Measurements from ENCODE around the gene PRKACA.
A peak's percentile ranks its signal among the peaks of the same experiment; 100 is the strongest.

The PRKACA gene

DNA sequence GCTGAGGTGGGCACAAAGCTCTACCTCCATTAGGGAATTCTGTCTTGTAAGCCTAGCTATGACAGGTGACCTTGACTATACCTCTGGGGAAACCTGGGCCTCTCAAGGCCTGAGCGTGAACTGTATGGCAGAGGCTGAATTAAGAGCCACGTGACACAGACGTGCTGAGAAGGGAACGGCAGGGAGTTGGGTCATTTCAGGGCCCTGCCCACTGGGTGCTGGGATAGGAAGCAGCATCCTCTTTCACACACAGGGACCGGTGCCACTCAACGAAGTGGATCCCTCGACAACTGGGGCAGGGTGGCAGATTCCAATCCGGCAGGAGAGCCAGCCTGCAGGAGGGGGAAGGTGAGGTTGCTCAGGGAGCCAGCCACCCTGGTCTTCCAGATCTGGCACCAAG lies 9.6 kb upstream of the PRKACA start (continued):
- no peak for TF ChIP-seq KLF7 (tag by site-specific recombination; IDR thresholded peaks at IDR 0.05; ENCODE audit: borderline replicate concordance)
- no peak for TF ChIP-seq ZNF335 (tag by site-specific recombination; conservative IDR thresholded peaks at IDR 0.05)
- TF ChIP-seq KLF9 (tag by site-specific recombination; IDR thresholded peaks at IDR 0.05; ENCODE audit: low read depth), result no peak
- no peak for TF ChIP-seq ZSCAN16 (tag by site-specific recombination; IDR thresholded peaks at IDR 0.05)
- TF ChIP-seq, protein P1, sequence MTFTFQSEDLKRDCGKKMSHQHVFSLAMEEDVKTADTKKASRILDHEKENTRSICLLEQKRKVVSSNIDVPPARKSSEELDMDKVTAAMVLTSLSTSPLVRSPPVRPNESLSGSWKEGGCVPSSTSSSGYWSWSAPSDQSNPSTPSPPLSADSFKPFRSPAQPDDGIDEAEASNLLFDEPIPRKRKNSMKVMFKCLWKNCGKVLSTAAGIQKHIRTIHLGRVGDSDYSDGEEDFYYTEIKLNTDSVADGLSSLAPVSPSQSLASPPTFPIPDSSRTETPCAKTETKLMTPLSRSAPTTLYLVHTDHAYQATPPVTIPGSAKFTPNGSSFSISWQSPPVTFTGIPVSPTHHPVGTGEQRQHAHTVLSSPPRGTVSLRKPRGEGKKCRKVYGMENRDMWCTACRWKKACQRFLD (tag by site-specific recombination; IDR thresholded peaks at IDR 0.05), result no peak
- TF ChIP-seq ZNF792 (tag by site-specific recombination; IDR thresholded peaks at IDR 0.05), result no peak
- TF ChIP-seq, protein P2, sequence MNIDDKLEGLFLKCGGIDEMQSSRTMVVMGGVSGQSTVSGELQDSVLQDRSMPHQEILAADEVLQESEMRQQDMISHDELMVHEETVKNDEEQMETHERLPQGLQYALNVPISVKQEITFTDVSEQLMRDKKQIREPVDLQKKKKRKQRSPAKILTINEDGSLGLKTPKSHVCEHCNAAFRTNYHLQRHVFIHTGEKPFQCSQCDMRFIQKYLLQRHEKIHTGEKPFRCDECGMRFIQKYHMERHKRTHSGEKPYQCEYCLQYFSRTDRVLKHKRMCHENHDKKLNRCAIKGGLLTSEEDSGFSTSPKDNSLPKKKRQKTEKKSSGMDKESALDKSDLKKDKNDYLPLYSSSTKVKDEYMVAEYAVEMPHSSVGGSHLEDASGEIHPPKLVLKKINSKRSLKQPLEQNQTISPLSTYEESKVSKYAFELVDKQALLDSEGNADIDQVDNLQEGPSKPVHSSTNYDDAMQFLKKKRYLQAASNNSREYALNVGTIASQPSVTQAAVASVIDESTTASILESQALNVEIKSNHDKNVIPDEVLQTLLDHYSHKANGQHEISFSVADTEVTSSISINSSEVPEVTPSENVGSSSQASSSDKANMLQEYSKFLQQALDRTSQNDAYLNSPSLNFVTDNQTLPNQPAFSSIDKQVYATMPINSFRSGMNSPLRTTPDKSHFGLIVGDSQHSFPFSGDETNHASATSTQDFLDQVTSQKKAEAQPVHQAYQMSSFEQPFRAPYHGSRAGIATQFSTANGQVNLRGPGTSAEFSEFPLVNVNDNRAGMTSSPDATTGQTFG (tag by site-specific recombination; IDR thresholded peaks at IDR 0.05; ENCODE audit: borderline replicate concordance), result no peak
- TF ChIP-seq ZNF785 (tag by site-specific recombination; IDR thresholded peaks at IDR 0.05), result no peak
- TF ChIP-seq ZBTB20 (tag by site-specific recombination; IDR thresholded peaks at IDR 0.05), result no peak

DNA sequence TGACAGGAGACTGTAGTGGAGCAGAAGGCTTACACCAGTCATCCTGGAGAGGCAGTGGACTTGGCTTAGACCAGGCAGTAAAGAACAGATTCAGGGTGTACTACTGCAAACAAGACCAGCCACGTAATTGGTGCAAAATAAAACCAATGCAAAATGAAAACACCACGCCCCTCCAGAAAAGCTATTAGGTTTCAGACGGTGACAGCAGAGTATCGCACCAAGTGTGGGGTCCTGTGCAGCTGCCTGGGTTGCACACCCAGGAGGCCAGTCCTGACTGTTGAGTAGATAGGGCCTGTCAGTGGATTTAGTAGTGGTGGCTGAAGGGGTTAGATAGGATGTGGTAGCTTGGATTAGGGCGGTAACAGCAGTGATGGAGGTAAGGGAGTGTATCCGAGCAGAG lies 5.4 kb upstream of the PRKACA start:
- Histone ChIP-seq H3K9me3 (ENCODE audit: control insufficient read depth, insufficient read depth, low read depth, low read length) (no peaks in the 10 kb centered on the region), H3K36me3 (ENCODE audit: control insufficient read depth in 2 of 2, insufficient read depth in 1 of 2, low read length in 2 of 2) (peaks cover 23 to 60% of the 10 kb centered on the region in 2 experiments), H3K4me1 (ENCODE audit: control insufficient read depth, insufficient read depth, low read length) (peaks cover 3% of the 10 kb centered on the region; the same call in 1 of the 2 replicates), H3K4me3 (ENCODE audit: low read depth, low read length) (no peak overlapping the region), H3K27ac (ENCODE audit: extremely low read depth, low read depth, low read length) (no peak overlapping the region)
- ChIA-PET POLR2A (interaction anchor here (0.5 to 6.6 kb wide), 5 partner anchors 13 to 1420 kb away, joined by 3 to 64 read pairs (median 4); partner anchors contain the start of gene ASF1B), CTCF (no interaction called here)
- 0 out of 2 replicates have a peak, but pooled peaks have one; percentile 12 for TF ChIP-seq GLIS1 (tag by site-specific recombination; IDR thresholded peaks at IDR 0.05)
- TF ChIP-seq KLF1 (tag by site-specific recombination; IDR thresholded peaks at IDR 0.05), result peak; percentile 60
- peak; percentile 65 for TF ChIP-seq ZBTB17 (tag by site-specific recombination; IDR thresholded peaks at IDR 0.05)
- 0 out of 2 replicates have a peak, but pooled peaks have one; percentile 40 for TF ChIP-seq ZNF600 (tag by site-specific recombination; IDR thresholded peaks at IDR 0.05)
- no peak for TF ChIP-seq ZNF132 (tag by site-specific recombination; IDR thresholded peaks at IDR 0.05; ENCODE audit: borderline replicate concordance)
- TF ChIP-seq, protein P3, sequence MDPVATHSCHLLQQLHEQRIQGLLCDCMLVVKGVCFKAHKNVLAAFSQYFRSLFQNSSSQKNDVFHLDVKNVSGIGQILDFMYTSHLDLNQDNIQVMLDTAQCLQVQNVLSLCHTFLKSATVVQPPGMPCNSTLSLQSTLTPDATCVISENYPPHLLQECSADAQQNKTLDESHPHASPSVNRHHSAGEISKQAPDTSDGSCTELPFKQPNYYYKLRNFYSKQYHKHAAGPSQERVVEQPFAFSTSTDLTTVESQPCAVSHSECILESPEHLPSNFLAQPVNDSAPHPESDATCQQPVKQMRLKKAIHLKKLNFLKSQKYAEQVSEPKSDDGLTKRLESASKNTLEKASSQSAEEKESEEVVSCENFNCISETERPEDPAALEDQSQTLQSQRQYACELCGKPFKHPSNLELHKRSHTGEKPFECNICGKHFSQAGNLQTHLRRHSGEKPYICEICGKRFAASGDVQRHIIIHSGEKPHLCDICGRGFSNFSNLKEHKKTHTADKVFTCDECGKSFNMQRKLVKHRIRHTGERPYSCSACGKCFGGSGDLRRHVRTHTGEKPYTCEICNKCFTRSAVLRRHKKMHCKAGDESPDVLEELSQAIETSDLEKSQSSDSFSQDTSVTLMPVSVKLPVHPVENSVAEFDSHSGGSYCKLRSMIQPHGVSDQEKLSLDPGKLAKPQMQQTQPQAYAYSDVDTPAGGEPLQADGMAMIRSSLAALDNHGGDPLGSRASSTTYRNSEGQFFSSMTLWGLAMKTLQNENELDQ (tag by site-specific recombination; IDR thresholded peaks at IDR 0.05; ENCODE audit: low read depth), result no peak
- TF ChIP-seq, protein P4, sequence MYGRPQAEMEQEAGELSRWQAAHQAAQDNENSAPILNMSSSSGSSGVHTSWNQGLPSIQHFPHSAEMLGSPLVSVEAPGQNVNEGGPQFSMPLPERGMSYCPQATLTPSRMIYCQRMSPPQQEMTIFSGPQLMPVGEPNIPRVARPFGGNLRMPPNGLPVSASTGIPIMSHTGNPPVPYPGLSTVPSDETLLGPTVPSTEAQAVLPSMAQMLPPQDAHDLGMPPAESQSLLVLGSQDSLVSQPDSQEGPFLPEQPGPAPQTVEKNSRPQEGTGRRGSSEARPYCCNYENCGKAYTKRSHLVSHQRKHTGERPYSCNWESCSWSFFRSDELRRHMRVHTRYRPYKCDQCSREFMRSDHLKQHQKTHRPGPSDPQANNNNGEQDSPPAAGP (tag by site-specific recombination; IDR thresholded peaks at IDR 0.05), result 0 out of 2 replicates have a peak, but pooled peaks have one; percentile 44

DNA sequence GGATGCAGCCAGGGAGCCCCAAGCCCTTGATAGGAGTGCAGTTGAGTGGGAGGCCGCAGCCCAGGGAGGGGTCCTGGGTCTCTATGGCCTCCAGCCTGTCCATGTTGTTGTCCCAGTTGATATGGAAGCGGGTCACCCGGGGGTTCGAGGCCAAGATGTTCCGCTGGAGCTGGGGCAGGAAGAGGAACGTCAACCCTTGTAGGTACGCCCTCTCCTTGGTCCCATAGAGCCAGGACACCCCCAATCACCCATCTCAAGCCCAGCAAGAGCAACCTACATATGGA lies 2.9 kb upstream of the PRKACA start:
- CTCF ChIA-PET, result interaction anchor here (0.7 kb wide), 1 partner anchor 16 kb away, joined by 4 read pairs; the partner anchor contains the start of gene ASF1B
- H3K9me3 ChIP-seq (ENCODE audit: control insufficient read depth, insufficient read depth, low read depth, low read length), result no peaks in the 10 kb centered on the region
- H3K4me3 ChIP-seq (ENCODE audit: low read depth, low read length), result no peak overlapping the region
- H3K4me1 ChIP-seq (ENCODE audit: control insufficient read depth, insufficient read depth, low read length), result peaks cover 3% of the 10 kb centered on the region
- H3K36me3 ChIP-seq (ENCODE audit: control insufficient read depth in 2 of 2, insufficient read depth in 1 of 2, low read length in 2 of 2), result peaks cover 15 to 45% of the 10 kb centered on the region in 2 experiments
- POLR2A ChIA-PET, result interaction anchor here (1.7 kb wide), 1 partner anchor 17 kb away, joined by 6 read pairs; no protein-coding TSS in a partner anchor
- TF ChIP-seq ZNF670 (tag by site-specific recombination; IDR thresholded peaks at IDR 0.05; ENCODE audit: low read depth) (no peak), ZBTB20 (tag by site-specific recombination; IDR thresholded peaks at IDR 0.05) (no peak), ZNF423 (tag by site-specific recombination; IDR thresholded peaks at IDR 0.05) (no peak), EGR2 (tag by site-specific recombination; IDR thresholded peaks at IDR 0.05; ENCODE audit: low read depth) (no peak), KLF9 (tag by site-specific recombination; IDR thresholded peaks at IDR 0.05; ENCODE audit: low read depth) (no peak), ZFHX2 (tag by site-specific recombination; conservative IDR thresholded peaks at IDR 0.05) (no peak)
- no peak overlapping the region for H3K27ac ChIP-seq (ENCODE audit: extremely low read depth, low read depth, low read length)

Measured in HEK293 (cell line).